SU-DHL-6 (cell line): ENCODE results near the gene OSBPL10.

Experiments used
- H2AFZ ChIP-seq: fragments of 200-600 bp; sonication (generic); 2 replicates; pipeline ENCODE4 v1.6.1; 2014; ENCODE audit warnings: low read depth, mild to moderate bottlenecking, moderate library complexity, mixed read lengths, antibody characterized with exemption, low read length; ENCODE audit not compliant: severe bottlenecking
- H3F3A ChIP-seq: fragments of 200-600 bp; shearing (Covaris generic); 2 replicates; pipeline ENCODE4 v1.6.0; 2016; ENCODE audit warnings: antibody characterized with exemption, mild to moderate bottlenecking; ENCODE audit not compliant: insufficient read depth
- H3K27ac ChIP-seq: fragments of 200-600 bp; sonication (generic); 2 replicates; pipeline ENCODE4 v1.5.1; 2016; ENCODE audit warnings: low read depth, mild to moderate bottlenecking, low read length, moderate library complexity, mixed read lengths
- H3K27me3 ChIP-seq: fragments of 200-600 bp; sonication (generic), shearing (Covaris generic); 2 replicates; pipeline ENCODE4 v1.6.0; 2014; ENCODE audit warnings: mild to moderate bottlenecking, low read length
- H3K36me3 ChIP-seq: fragments of 200-600 bp; sonication (generic); 2 replicates; pipeline ENCODE4 v1.6.1; 2014; ENCODE audit warnings: mild to moderate bottlenecking, low read length, mixed read lengths
- H3K4me2 ChIP-seq: fragments of 300-600, 200-600 bp; shearing (Covaris generic), sonication (generic); 2 replicates; pipeline ENCODE4 v1.6.0; 2014; ENCODE audit warnings: low read length, low read depth, mild to moderate bottlenecking; ENCODE audit not compliant: poor library complexity, severe bottlenecking
- H3K4me3 ChIP-seq: fragments of 200-600 bp; sonication (generic); 2 replicates; pipeline ENCODE4 v1.5.1; 2014; ENCODE audit warnings: antibody characterized with exemption, low read length, mild to moderate bottlenecking, mixed read lengths; ENCODE audit not compliant: insufficient read depth, poor library complexity, severe bottlenecking
- H3K79me2 ChIP-seq: fragments of 200-600 bp; sonication (generic); 2 replicates; pipeline ENCODE4 v1.6.1; 2014; ENCODE audit warnings: mild to moderate bottlenecking, low read length, moderate library complexity; ENCODE audit not compliant: insufficient read depth
- H3K9ac ChIP-seq: fragments of 200-600 bp; sonication (generic); 2 replicates; pipeline ENCODE4 v1.7.0; 2014; ENCODE audit warnings: mild to moderate bottlenecking, low read length
- H3K9me2 ChIP-seq: fragments of 200-600 bp; sonication (generic); replicated peaks from 2 replicates; pipeline ENCODE4 v1.6.1; 2014; ENCODE audit warnings: low read length; ENCODE audit not compliant: insufficient read depth
- H3K9me3 ChIP-seq: fragments of 200-600 bp; sonication (generic); 2 replicates; pipeline ENCODE4 v1.6.1; 2014; ENCODE audit warnings: low read length, mixed read lengths; ENCODE audit not compliant: insufficient read depth
- H4K20me1 ChIP-seq: fragments of 200-600 bp; sonication (generic); 2 replicates; pipeline ENCODE4 v1.6.1; 2014; ENCODE audit warnings: low read depth, mild to moderate bottlenecking, antibody characterized with exemption, low read length, moderate library complexity, mixed read lengths
- EZH2phosphoT487 ChIP-seq: fragments of 200-600 bp; sonication (generic), shearing (Covaris generic); conservative IDR thresholded peaks from 2 replicates; pipeline ENCODE4 v1.6.1; 2018; ENCODE audit warnings: mild to moderate bottlenecking, antibody characterized with exemption, low read length, moderate library complexity, mixed read lengths
- TF ChIP-seq, protein P1 (sequence below): fragments of 200-600 bp; sonication (generic); IDR thresholded peaks from one replicate; pipeline ENCODE4 v1.5.1; 2017; ENCODE audit warnings: antibody characterized with exemption, mild to moderate bottlenecking, low read length, moderate library complexity; ENCODE audit not compliant: insufficient read depth, poor library complexity, severe bottlenecking

Gene OSBPL10

DNA sequence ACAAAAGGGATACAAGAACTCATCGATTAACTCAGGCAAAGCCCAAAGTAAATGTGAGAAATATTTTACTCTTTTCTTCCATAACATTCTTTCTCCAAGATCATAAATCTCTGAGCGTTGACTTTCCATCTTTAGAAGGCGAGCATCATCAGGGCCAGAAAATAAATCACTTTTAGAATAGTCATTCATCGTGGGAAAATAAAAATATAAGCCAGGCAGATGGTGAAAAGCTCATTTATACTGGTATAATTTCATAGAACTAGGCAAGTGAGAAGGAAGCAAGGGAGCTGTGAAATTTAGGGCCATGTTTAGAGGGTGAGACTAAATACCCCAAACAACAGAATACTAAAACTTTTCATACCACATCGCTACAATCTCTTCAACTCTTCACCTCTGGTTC, 257.4 kb downstream of the OSBPL10 start:
- Histone ChIP-seq H3K27ac (no peak overlapping the region), H3K4me2 (no peak overlapping the region), H3K9me3 (no peaks in the 10 kb centered on the region), H3K9ac (no peak overlapping the region), H2AFZ (no peak overlapping the region), H3F3A (no peaks in the 10 kb centered on the region; the same call in 1 of the 2 replicates), H3K79me2 (peaks cover 47% of the 10 kb centered on the region), H3K27me3 (no peaks in the 10 kb centered on the region), H3K36me3 (no peaks in the 10 kb centered on the region), H3K4me3 (no peak overlapping the region), H4K20me1 (no peaks in the 10 kb centered on the region), H3K9me2 (no peaks in the 10 kb centered on the region)
- no peak for TF ChIP-seq EZH2phosphoT487
- TF ChIP-seq, protein P1, sequence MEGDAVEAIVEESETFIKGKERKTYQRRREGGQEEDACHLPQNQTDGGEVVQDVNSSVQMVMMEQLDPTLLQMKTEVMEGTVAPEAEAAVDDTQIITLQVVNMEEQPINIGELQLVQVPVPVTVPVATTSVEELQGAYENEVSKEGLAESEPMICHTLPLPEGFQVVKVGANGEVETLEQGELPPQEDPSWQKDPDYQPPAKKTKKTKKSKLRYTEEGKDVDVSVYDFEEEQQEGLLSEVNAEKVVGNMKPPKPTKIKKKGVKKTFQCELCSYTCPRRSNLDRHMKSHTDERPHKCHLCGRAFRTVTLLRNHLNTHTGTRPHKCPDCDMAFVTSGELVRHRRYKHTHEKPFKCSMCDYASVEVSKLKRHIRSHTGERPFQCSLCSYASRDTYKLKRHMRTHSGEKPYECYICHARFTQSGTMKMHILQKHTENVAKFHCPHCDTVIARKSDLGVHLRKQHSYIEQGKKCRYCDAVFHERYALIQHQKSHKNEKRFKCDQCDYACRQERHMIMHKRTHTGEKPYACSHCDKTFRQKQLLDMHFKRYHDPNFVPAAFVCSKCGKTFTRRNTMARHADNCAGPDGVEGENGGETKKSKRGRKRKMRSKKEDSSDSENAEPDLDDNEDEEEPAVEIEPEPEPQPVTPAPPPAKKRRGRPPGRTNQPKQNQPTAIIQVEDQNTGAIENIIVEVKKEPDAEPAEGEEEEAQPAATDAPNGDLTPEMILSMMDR, result no peak

DNA sequence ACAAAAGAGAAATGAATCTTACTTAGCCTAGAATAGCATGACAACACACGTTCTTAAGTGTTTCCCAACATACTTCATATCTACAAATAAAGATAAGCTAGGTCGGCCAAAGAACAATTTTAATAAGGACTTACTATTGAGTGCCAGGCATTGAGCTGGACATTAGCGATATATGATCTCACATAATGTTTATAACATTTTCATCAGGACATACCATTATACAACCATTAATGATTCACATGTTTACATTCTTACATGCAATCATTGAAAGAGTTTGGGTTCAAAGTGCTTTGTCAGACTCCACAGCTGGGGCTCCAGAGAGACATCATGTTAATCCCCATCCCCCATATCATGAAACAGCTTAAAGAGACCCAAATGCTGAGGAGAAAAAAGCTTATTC, 259.4 kb downstream of the OSBPL10 start:
- no peaks in the 10 kb centered on the region for H3K27me3 ChIP-seq
- H3K9me3 ChIP-seq, result no peaks in the 10 kb centered on the region
- no peak overlapping the region for H3K27ac ChIP-seq
- no peak overlapping the region for H2AFZ ChIP-seq
- no peak overlapping the region for H3K4me2 ChIP-seq
- H3K9ac ChIP-seq, result no peak overlapping the region
- H3K79me2 ChIP-seq, result peaks cover 47% of the 10 kb centered on the region
- H3K36me3 ChIP-seq, result no peaks in the 10 kb centered on the region
- no peaks in the 10 kb centered on the region for H4K20me1 ChIP-seq
- H3F3A ChIP-seq, result no peaks in the 10 kb centered on the region; the same call in 1 of the 2 replicates
- H3K9me2 ChIP-seq, result no peaks in the 10 kb centered on the region
- no peak overlapping the region for H3K4me3 ChIP-seq
- no peak for TF ChIP-seq EZH2phosphoT487
- TF ChIP-seq, protein P1, result no peak

DNA sequence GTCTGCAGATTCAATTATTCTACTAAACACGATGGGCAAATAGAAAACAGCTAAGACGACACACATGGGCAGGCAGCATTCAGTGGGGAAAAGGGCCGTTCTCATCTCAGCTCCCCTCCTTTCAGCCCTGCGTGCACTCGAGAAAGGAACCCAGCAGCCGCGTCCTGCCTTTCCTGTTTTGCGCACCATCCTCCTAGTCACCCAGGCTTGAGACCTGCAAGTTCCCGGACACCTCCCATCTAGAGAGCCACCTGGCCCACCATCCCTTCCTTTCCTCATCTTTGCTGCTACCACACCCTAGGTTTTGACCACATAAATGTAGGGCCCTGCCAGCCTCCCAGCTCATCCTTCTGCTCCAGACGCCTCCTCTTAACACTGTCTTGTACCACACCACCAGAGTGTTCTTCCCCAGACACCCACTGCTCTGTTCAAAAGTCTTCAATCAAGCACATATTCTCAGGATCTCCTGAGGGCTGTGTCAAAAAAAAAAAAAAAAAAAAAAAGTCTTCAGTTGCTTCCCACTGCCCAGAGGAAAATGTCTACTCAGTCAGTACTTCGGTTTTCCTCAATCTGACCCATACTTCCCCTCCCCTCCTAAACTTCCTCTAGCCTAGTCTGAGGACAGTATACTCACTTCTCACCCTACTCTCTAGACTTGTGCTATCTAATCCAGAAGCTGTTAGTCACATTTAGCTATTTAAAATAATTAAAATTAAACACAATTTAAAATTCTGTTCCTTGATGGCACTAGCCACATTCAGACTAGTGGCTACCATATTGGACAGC, 266.4 kb downstream of the OSBPL10 start:
- Histone ChIP-seq H3K27ac (no peak overlapping the region), H3K9me3 (no peaks in the 10 kb centered on the region), H3F3A (no peaks in the 10 kb centered on the region), H3K4me2 (no peak overlapping the region), H3K79me2 (peaks cover 45% of the 10 kb centered on the region), H4K20me1 (no peaks in the 10 kb centered on the region), H3K4me3 (no peak overlapping the region), H3K27me3 (no peaks in the 10 kb centered on the region), H3K9ac (no peak overlapping the region), H3K9me2 (no peaks in the 10 kb centered on the region), H2AFZ (no peak overlapping the region), H3K36me3 (no peaks in the 10 kb centered on the region)
- no peak for TF ChIP-seq EZH2phosphoT487
- TF ChIP-seq, protein P1, result no peak
